Right renal pelvis (tissue), 4 donors: ENCODE measurements around the gene ARID4B. TPM values are rescaled to one million over a fixed set of nuclear protein-coding genes. Genes with fewer than 3 reads are reported as not detected.
"Not testable (repeated sequence)": the region's sequence is repeated elsewhere in the genome, so short reads cannot be mapped to it uniquely, and the experiment has no call there.

Experiments
- DNase-seq, 4 donors: peaks; one replicate each; pipeline ENCODE4 v3.0.0-alpha.2; 2013; ENCODE audit warnings: low read depth in 4 of 4, low spot score in 3 of 4, missing footprints in 1 of 4
- polyA plus RNA-seq, 4 donors: library from polyadenylated mRNA; unstranded; fragments of 120-200 nt; gene quantifications; one replicate each; pipeline ENCODE4 v1.2.1, GENCODE V29; 2013; ENCODE audit not compliant: insufficient read length in 4 of 4

ARID4B gene
- polyA plus RNA-seq, 4 donors, result 45.3 to 55.6 (median 50.3) TPM

GRCh38 chr1:235244974-235245592 is 82.9 kb downstream of the ARID4B start:
- no peak for DNase-seq

- no peak for DNase-seq
Observed at GRCh38 chr1:235240960-235241359, 87.0 kb downstream of the ARID4B start.

- no peak for DNase-seq
Observed at GRCh38 chr1:235239851-235240250, 88.1 kb downstream of the ARID4B start.

- DNase-seq, result no peak
Observed at GRCh38 chr1:235238558-235238957, 89.4 kb downstream of the ARID4B start.

- DNase-seq, result no peak
Observed at GRCh38 chr1:235236128-235236527, 91.9 kb downstream of the ARID4B start.

- DNase-seq, result no peak
Observed at GRCh38 chr1:235229868-235230267, 98.1 kb downstream of the ARID4B start.

- no peak for DNase-seq
Observed at GRCh38 chr1:235227414-235227813, 100.6 kb downstream of the ARID4B start.

- no peak for DNase-seq
Observed at GRCh38 chr1:235226933-235227332, 101.0 kb downstream of the ARID4B start.

GRCh38 chr1:235225299-235225698 is 102.7 kb downstream of the ARID4B start:
- DNase-seq, result no peak

GRCh38 chr1:235221653-235222375 is 106.2 kb downstream of the ARID4B start:
- no peak for DNase-seq

GRCh38 chr1:235215453-235215852 is 112.5 kb downstream of the ARID4B start:
- DNase-seq, result no peak

- not testable (repeated sequence) for DNase-seq
Observed at GRCh38 chr1:235214962-235215361, 113.0 kb downstream of the ARID4B start.

- DNase-seq, result no peak
Observed at GRCh38 chr1:235213752-235214151, 114.2 kb downstream of the ARID4B start.

GRCh38 chr1:235211517-235211916 is 116.5 kb downstream of the ARID4B start:
- DNase-seq, result no peak

- no peak for DNase-seq
Observed at GRCh38 chr1:235207209-235207565, 120.8 kb downstream of the ARID4B start.

- DNase-seq, result no peak
Observed at GRCh38 chr1:235206533-235207208, 121.3 kb downstream of the ARID4B start.

GRCh38 chr1:235205687-235206086 is 122.3 kb downstream of the ARID4B start:
- no peak for DNase-seq

- no peak for DNase-seq
Observed at GRCh38 chr1:235203428-235203827, 124.6 kb downstream of the ARID4B start.

- not testable (repeated sequence) for DNase-seq
Observed at GRCh38 chr1:235202447-235202846, 125.5 kb downstream of the ARID4B start.

GRCh38 chr1:235199441-235199840 is 128.5 kb downstream of the ARID4B start:
- peak in 1 of 4 donors; percentile 1 for DNase-seq

- DNase-seq, result no peak
Observed at GRCh38 chr1:235190431-235190830, 137.5 kb downstream of the ARID4B start.

- no peak for DNase-seq
Observed at GRCh38 chr1:235187316-235187715, 140.7 kb downstream of the ARID4B start.
